GM12878 (cell line): ENCODE results near the gene CISD2. TPM values are rescaled to one million over a fixed set of nuclear protein-coding genes. Genes with fewer than 3 reads are reported as not detected.

ENCODE experiments used
- ATAC-seq: fragments of 200-7000 bp; cut with Tn5 transposase; 3 replicates; pipeline ENCODE4 v1.9.1; 2020; ENCODE audit warnings: mild to moderate bottlenecking, moderate library complexity
- BruUV-seq: library from RNA; stranded (reverse); fragments of 400-500 nt; replicated peaks from 2 replicates; lab custom pipeline; 2021; lab: Mats Ljungman, UMichigan
- CTCF ChIA-PET: fragments of 300-600 bp; sonication (Branson Sonifier 250); formaldehyde crosslinking; extraction: SDS; loops from one replicate; lab custom pipeline; 2021; ENCODE audit warnings: inconsistent platforms; lab: Yijun Ruan, JAX
- POLR2A ChIA-PET: fragments of 350-600 bp; formaldehyde crosslinking; extraction: SDS; loops from one replicate; lab custom pipeline; 2021; ENCODE audit warnings: inconsistent platforms; lab: Charles Lee
- RAD21 ChIA-PET: fragments of 300-600 bp; sonication (Branson Sonifier 250); formaldehyde crosslinking; loops from one replicate; lab custom pipeline; 2023; ENCODE audit warnings: antibody characterized with exemption; ENCODE audit not compliant: unreplicated experiment; lab: Charles Lee
- SMC1A ChIA-PET: fragments of 300-600 bp; sonication (Branson Sonifier 250); formaldehyde crosslinking; loops from one replicate; lab custom pipeline; 2023; ENCODE audit not compliant: unreplicated experiment, uncharacterized antibody; lab: Charles Lee
- DNase-seq: peaks from one replicate; pipeline ENCODE4 v3.0.0-alpha.2; 2011; ENCODE audit warnings: low read depth, low spot score
- FAIRE-seq: peaks from 3 replicates; lab custom pipeline; 2011; peaks lifted over from hg19 to GRCh38; lab: Jason Lieb, UNC
- H2AFZ ChIP-seq: 2 replicates; pipeline ENCODE4 v1.6.0; 2011; ENCODE audit warnings: low read depth, low read length, control low read depth; ENCODE audit not compliant: control insufficient read depth
- H3K27ac ChIP-seq: 2 replicates; pipeline ENCODE4 v1.5.1; 2011; ENCODE audit warnings: control low read depth; ENCODE audit not compliant: control insufficient read depth, insufficient read depth
- H3K27me3 ChIP-seq, 2 experiments: replicated peaks in 1 of 2; 2 replicates each; pipeline versions ENCODE4 v1.6.0 to v1.6.1; 2011; ENCODE audit warnings: low read length in 1 of 2; ENCODE audit not compliant: control insufficient read depth in 2 of 2, insufficient read depth in 2 of 2
- H3K36me3 ChIP-seq, 2 experiments: 2 replicates each; pipeline ENCODE4 v1.5.1; 2011; ENCODE audit warnings: low read length in 1 of 2; ENCODE audit not compliant: control insufficient read depth in 2 of 2, insufficient read depth in 2 of 2
- H3K4me1 ChIP-seq: 2 replicates; pipeline ENCODE4 v1.6.1; 2011; ENCODE audit warnings: mild to moderate bottlenecking, low read length, moderate library complexity, mixed read lengths; ENCODE audit not compliant: control insufficient read depth, insufficient read depth
- H3K4me2 ChIP-seq: 2 replicates; pipeline ENCODE4 v1.6.0; 2011; ENCODE audit warnings: control low read depth; ENCODE audit not compliant: control insufficient read depth, insufficient read depth
- H3K4me3 ChIP-seq: fragments of 200-600 bp; sonication (generic); 2 replicates; pipeline ENCODE4 v1.5.1; 2016
- H3K79me2 ChIP-seq: 2 replicates; pipeline ENCODE4 v1.6.0; 2011; ENCODE audit warnings: low read length; ENCODE audit not compliant: control insufficient read depth, insufficient read depth
- H3K9ac ChIP-seq: 2 replicates; pipeline ENCODE4 v1.8.0; 2011; ENCODE audit warnings: low read length, control low read depth, mixed read lengths; ENCODE audit not compliant: control insufficient read depth, insufficient read depth
- H3K9me3 ChIP-seq: replicated peaks from 3 replicates; pipeline ENCODE4 v1.5.1; 2011; ENCODE audit warnings: mild to moderate bottlenecking, low read length; ENCODE audit not compliant: control insufficient read depth, insufficient read depth
- H4K20me1 ChIP-seq: 2 replicates; pipeline ENCODE4 v1.6.0; 2011; ENCODE audit not compliant: control insufficient read depth, insufficient read depth
- CBX3 ChIP-seq: fragments of 200-600 bp; sonication (generic); IDR thresholded peaks from 2 replicates; pipeline ENCODE4 v1.6.1; 2016; ENCODE audit warnings: low read depth, borderline replicate concordance
- E4F1 ChIP-seq: fragments of 450-650 bp; IDR thresholded peaks from 2 replicates; pipeline ENCODE4 v1.6.1; 2018; ENCODE audit warnings: borderline replicate concordance, mild to moderate bottlenecking; ENCODE audit not compliant: partially characterized antibody
- ELK1 ChIP-seq: IDR thresholded peaks from 2 replicates; pipeline ENCODE4 v1.6.1; 2012; ENCODE audit warnings: low read depth, low read length, improper control_type of control experiment
- WGBS: methylation state at CpG from one replicate; pipeline ENCODE4 v1.1.6; 2016; ENCODE audit warnings: low lambda C conversion rate; ENCODE audit not compliant: insufficient replicate concordance, insufficient coverage; ENCODE audit errors: missing lambda C conversion rate; 5-methylcytosine and 5-hydroxymethylcytosine counted together
- in situ Hi-C: fragments of 300-500 bp; cut with MboI; formaldehyde crosslinking; loops from 9 replicates; pipeline ENCODE4 v1.14.3; 2018; ENCODE audit warnings: mixed read lengths
- intact Hi-C: fragments of 100-400 bp; cut with micrococcal nuclease; formaldehyde crosslinking; loops from one replicate; pipeline ENCODE4 v1.14.2; 2022; ENCODE audit not compliant: unreplicated experiment
- polyA plus RNA-seq, 11 experiments: library from polyadenylated mRNA; depleted of rRNA in 4 of 11; unstranded in 6 of 11; stranded (reverse) in 5 of 11; fragments of >200 nt; fragmentation: Nextera tagmentation in 4 of 11; fragmentation: Illumina TruSeq in 1 of 11; extraction: Ambion mirVana in 4 of 11; extraction: Trizol in 1 of 11; gene quantifications; 1 replicate in 1 of 11; 2 replicates in 10 of 11; pipeline versions ENCODE4 v1.2.1 to v1.2.3, GENCODE V29; 2011 to 2016; ENCODE audit warnings: inconsistent platforms in 2 of 11, missing spikeins in 2 of 11, low read depth in 1 of 11
- total RNA-seq, 4 experiments: library from RNA; depleted of rRNA in 3 of 4; stranded (reverse); fragments of >200 nt in 3 of 4; fragmentation: Illumina TruSeq in 1 of 4; extraction: Trizol in 1 of 4; gene quantifications; 2 replicates each; pipeline versions ENCODE4 v1.2.1 to v1.2.3, GENCODE V29; 2013 to 2021

Gene CISD2
- total and polyA plus RNA-seq, 10 of the 15 experiments (the other 5 are each of a cell fraction or from before 2014, with no cell fraction given), result 29.5 to 132 (median 38.9) TPM

GRCh38 chr4:102829803-102830202 lies 39.0 kb upstream of the CISD2 start:
- 89% methylated on average over 7 of the region's 7 CpGs for WGBS
- no peak overlapping the region for H2AFZ ChIP-seq
- ChIA-PET RAD21 (interaction anchor here (3.5 to 10.1 kb wide), 2 partner anchors 20 to 36 kb away, joined by 22 to 139 read pairs; partner anchors contain the start of gene CISD2), SMC1A (interaction anchor here (1.2 to 8.9 kb wide), 4 partner anchors 19 to 209 kb away, joined by 5 to 91 read pairs (median 17); partner anchors contain the start of gene CISD2), POLR2A (interaction anchor here (1.0 to 11.7 kb wide), 4 partner anchors 9 to 69 kb away, joined by 3 to 164 read pairs (median 62); partner anchors contain the start of genes CISD2 and MANBA), CTCF (interaction anchor here (1.0 to 3.1 kb wide), 3 partner anchors 38 to 261 kb away, joined by 3 to 30 read pairs (median 4); partner anchors contain the start of gene CISD2)
- no peak for DNase-seq
- peaks cover 4% of the 10 kb centered on the region; the same call in 1 of the 2 replicates for H3K4me1 ChIP-seq
- H3K79me2 ChIP-seq, result peaks cover 37% of the 10 kb centered on the region
- H3K36me3 ChIP-seq, result no peaks in the 10 kb centered on the region
- intact Hi-C loops, result loop anchor here (2.0 to 10.0 kb wide), 5 partner anchors 143 to 1662 kb away; partner anchors contain the start of genes BDH2, CXXC4 and SLC39A8
- no peak overlapping the region for H3K4me3 ChIP-seq
- FAIRE-seq, result no peak
- H3K4me2 ChIP-seq, result peak overlapping the region; percentile 91
- H3K9ac ChIP-seq, result no peak overlapping the region
- no TSS peak for BruUV-seq
- H3K27ac ChIP-seq, result no peak overlapping the region
- H4K20me1 ChIP-seq, result no peaks in the 10 kb centered on the region
- in situ Hi-C loops, result no loop called here
- H3K27me3 ChIP-seq, result no peaks in the 10 kb centered on the region
- H3K9me3 ChIP-seq, result no peaks in the 10 kb centered on the region
- ATAC-seq, result no peak
- TF ChIP-seq ELK1, result no peak
- no peak for TF ChIP-seq CBX3
- TF ChIP-seq E4F1, result no peak
